ENCODE measurements around the gene AFF3.

DNA sequence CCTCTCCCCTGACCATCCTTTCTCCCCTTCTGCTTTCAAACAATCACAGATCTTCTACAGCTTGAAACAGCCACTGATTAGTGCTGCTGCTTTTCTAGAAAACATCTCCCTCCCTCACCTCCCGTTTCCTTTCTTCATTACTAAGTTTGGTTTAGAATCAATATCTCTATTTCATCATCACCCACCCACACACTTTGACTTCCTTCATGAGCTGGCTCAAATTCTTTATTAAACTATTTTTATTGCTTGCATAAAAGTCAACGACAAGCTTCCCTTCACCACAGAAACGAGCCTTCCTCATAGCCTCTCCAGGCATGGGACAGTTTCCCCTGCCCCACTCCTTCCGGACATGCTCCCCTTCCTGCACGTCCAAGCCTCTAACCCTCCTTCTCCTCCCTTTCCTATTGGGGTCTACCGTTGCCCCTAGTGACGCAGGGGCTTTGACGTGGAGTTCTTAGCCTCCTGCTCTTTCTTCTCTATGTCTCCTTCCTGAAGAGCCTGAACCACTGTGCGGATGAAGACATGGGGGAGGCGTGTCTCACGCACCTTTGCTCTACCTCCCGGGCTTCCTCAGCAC lies 172.0 kb downstream of the AFF3 start:
- TF ChIP-seq CTCF (conservative IDR thresholded peaks at IDR 0.05) (no peak), EZH2 (IDR thresholded peaks at IDR 0.05; ENCODE audit: low read depth) (no peak)

Data from PC-9 (cell line).